IgD-negative memory B cell (primary cell): ENCODE results near the gene NUCB1. TPM values are rescaled to one million over a fixed set of nuclear protein-coding genes. Genes with fewer than 3 reads are reported as not detected.
"Not testable (repeated sequence)": the region's sequence is repeated elsewhere in the genome, so short reads cannot be mapped to it uniquely, and the experiment has no call there.

Source experiments
- H3K27ac Mint-ChIP-seq, 3 donors: one replicate each; pipeline ENCODE4 v1.8.0; 2020 to 2022; ENCODE audit warnings: mild to moderate bottlenecking in 3 of 3, mixed read lengths in 3 of 3, moderate library complexity in 1 of 3
- H3K27me3 Mint-ChIP-seq: one replicate; pipeline ENCODE4 v1.8.0; 2021; ENCODE audit warnings: mixed read lengths
- H3K36me3 Mint-ChIP-seq: one replicate; pipeline ENCODE4 v1.8.0; 2020; ENCODE audit warnings: mild to moderate bottlenecking, mixed read lengths
- H3K4me1 Mint-ChIP-seq, 3 donors: one replicate each; pipeline ENCODE4 v1.8.0; 2020 to 2022; ENCODE audit warnings: mixed read lengths in 3 of 3, mild to moderate bottlenecking in 1 of 3
- H3K4me3 Mint-ChIP-seq, 4 donors: one replicate each; pipeline ENCODE4 v1.8.0; 2020 to 2022; ENCODE audit warnings: mild to moderate bottlenecking in 4 of 4, mixed read lengths in 4 of 4, moderate library complexity in 3 of 4
- H3K9me3 Mint-ChIP-seq, 3 donors: one replicate each; pipeline ENCODE4 v1.8.0; 2020 to 2021; ENCODE audit warnings: mixed read lengths in 3 of 3, mild to moderate bottlenecking in 1 of 3
- polyA plus RNA-seq: library from polyadenylated mRNA; unstranded; fragments of 300-500 nt; fragmentation: Illumina TruSeq; gene quantifications from one replicate; pipeline ENCODE4 v1.2.3, GENCODE V29; 2021

NUCB1 gene
- polyA plus RNA-seq, 1 donor from 2014 or later = 103 TPM

GRCh38 chr19:48881741-48882657 lies 18.1 kb upstream of the NUCB1 start:
- no peaks in the 10 kb centered on the region for H3K9me3 Mint-ChIP-seq
- peaks cover 14 to 29% (median 25%) of the 10 kb centered on the region in 3 donors for H3K4me1 Mint-ChIP-seq
- peaks cover 7% of the 10 kb centered on the region for H3K36me3 Mint-ChIP-seq
- H3K27ac Mint-ChIP-seq = peak overlapping the region in 2 of 3 donors; percentile 46 to 96
- peak overlapping the region in 1 of 4 donors; percentile 74 for H3K4me3 Mint-ChIP-seq
- no peaks in the 10 kb centered on the region for H3K27me3 Mint-ChIP-seq

DNA sequence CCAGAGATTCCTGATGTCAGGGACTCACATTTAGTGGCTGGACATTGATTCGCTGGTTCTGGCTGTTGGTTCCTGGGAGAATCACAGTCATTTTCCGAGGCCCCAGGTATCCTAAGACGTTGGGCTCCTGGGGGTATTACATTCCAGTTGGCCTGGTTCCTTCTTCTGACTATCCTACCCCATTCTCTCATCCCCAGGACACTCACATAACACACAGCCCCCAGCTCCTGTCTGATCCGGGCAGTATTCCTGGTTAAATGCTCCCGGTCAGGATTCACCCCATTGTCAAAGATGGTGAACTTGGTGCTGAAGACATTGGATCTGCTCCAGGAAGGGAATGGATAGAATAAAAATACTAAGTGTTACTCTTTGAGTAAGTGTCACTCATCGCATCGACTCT lies 16.4 kb upstream of the NUCB1 start:
- Mint-ChIP-seq H3K27me3 (no peaks in the 10 kb centered on the region), H3K9me3 (no peaks in the 10 kb centered on the region), H3K36me3 (peaks cover 4% of the 10 kb centered on the region), H3K4me3 (peak overlapping the region in 1 of 4 donors; percentile 32), H3K4me1 (peaks cover 8 to 19% (median 14%) of the 10 kb centered on the region in 3 donors), H3K27ac (peak overlapping the region in 2 of 3 donors; percentile 24 to 79)

DNA sequence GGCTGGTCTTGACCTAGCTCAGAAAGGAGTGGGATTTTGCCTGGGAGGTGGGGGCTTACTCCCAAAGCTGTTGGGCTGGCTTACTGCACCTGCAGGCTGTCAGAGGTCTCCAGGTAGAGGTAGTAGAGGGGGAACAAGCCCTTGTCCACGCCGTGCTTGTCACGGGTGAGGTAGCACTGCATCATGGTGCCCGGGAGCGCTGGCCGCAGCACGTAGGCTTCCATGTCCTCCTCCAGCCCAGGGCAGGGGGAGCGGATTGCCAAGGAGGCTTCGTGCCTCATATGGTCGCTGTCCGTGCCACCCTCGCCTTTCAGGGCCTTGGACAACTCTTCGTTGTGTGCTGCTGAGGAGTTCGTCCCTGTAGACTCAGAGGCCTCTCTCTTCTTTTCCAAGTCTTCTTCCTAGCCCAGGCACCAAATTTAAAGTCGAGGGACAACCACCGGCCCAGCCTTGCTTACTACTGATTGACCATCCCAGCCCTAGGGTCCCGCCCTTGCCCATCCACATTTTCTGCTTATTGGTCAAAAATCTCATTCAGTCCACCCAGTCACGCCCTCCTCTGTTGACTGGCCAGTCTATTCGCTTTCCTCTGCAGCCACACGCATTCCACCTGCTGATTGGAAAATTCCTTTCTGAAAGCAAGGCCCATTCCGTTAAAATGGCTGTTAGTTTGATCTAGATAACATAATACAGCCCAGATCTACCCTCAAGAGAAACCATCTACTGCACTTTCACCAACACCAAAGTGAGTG lies 12.1 kb upstream of the NUCB1 start:
- H3K27ac Mint-ChIP-seq = peak overlapping the region in 1 of 3 donors; percentile 73
- H3K4me1 Mint-ChIP-seq = peaks cover 14 to 24% (median 19%) of the 10 kb centered on the region in 3 donors
- no peaks in the 10 kb centered on the region for H3K9me3 Mint-ChIP-seq
- H3K36me3 Mint-ChIP-seq = peaks cover 2% of the 10 kb centered on the region
- H3K27me3 Mint-ChIP-seq = no peaks in the 10 kb centered on the region
- H3K4me3 Mint-ChIP-seq = no peak overlapping the region

GRCh38 chr19:48889496-48889895 lies 10.6 kb upstream of the NUCB1 start:
- peak overlapping the region in 1 of 4 donors; percentile 4 for H3K4me3 Mint-ChIP-seq
- H3K4me1 Mint-ChIP-seq = peaks cover 10 to 22% (median 19%) of the 10 kb centered on the region in 3 donors
- H3K9me3 Mint-ChIP-seq, H3K27ac Mint-ChIP-seq, H3K27me3 Mint-ChIP-seq, H3K36me3 Mint-ChIP-seq: not testable (repeated sequence)

DNA sequence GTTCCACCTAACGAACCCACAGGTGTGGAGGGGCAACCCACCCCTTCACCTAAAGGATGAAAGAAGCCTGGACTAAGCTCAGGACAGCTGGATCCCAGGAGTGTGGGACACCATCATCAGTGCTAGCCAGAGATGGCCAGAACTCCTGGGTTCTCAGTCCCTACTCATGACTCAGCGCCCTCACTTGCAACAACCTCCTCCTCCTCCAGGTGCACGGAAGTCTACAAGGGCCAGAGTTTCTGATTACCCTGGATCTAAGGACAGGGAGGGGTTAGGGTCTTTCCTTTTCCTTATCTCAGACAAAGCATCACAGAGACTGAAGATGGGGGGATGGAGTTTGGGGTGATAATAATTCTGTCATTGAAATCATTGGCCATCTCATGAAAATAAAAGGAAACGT lies 9.6 kb upstream of the NUCB1 start:
- H3K27ac Mint-ChIP-seq = no peak overlapping the region
- H3K36me3 Mint-ChIP-seq = no peaks in the 10 kb centered on the region
- H3K27me3 Mint-ChIP-seq = peaks cover 9% of the 10 kb centered on the region
- peak overlapping the region in 1 of 4 donors; percentile 88 for H3K4me3 Mint-ChIP-seq
- H3K9me3 Mint-ChIP-seq = no peaks in the 10 kb centered on the region
- peaks cover 15 to 20% (median 19%) of the 10 kb centered on the region in 3 donors for H3K4me1 Mint-ChIP-seq

DNA sequence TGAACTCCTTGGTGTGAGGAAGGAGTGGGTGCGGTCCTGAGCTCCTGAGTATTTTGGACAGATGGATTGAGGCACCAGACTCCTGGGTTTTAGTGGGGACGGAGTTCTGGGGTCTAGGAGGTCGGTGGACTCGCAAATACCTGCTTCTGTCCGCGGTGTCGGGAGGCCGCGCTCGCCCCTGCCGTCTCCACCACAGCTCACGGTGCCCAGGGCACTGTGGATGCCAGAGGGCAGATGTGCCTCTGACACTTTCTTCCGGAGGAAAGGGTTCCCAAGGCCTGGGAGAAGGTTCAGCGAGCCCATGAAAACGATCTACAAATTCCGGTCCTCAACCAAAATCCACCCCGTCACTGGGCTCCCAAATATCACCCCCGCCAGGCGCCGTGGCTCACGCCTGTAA lies 4.9 kb upstream of the NUCB1 start:
- Mint-ChIP-seq H3K27ac (no peak overlapping the region), H3K36me3 (no peaks in the 10 kb centered on the region), H3K27me3 (peaks cover 18% of the 10 kb centered on the region), H3K9me3 (no peaks in the 10 kb centered on the region), H3K4me3 (no peak overlapping the region), H3K4me1 (peaks cover 19 to 20% (median 20%) of the 10 kb centered on the region in 3 donors)

DNA sequence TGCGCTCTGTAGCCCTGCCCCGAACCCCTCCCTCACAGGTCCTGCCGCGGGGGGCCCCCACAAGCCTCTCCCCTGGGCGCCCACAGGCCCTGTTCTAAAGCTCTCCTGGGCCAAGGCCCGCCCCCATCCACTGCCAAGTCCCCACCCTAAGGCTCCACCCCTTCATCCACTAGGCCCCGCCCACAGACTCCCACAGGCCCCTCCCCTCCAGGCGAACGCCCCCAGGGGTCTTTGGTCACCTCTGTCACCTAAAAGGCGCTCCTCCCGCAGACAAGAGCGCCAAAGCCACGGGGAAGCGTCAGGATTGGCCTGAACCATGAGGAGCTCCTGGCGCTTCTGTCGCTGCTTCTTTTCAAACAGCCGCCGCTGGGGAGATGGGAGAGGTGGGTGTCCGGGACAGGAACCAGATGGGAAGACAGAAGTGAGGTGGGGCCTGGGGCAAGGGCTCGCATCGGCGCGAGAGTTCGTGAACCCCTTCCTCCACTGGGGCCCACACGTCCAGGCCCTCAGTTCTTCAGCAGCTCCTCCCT lies 3.9 kb upstream of the NUCB1 start:
- peaks cover 20 to 26% (median 23%) of the 10 kb centered on the region in 3 donors for H3K4me1 Mint-ChIP-seq
- H3K9me3 Mint-ChIP-seq = no peaks in the 10 kb centered on the region
- peaks cover 2% of the 10 kb centered on the region for H3K36me3 Mint-ChIP-seq
- H3K27ac Mint-ChIP-seq = no peak overlapping the region
- peak overlapping the region in 3 of 4 donors; percentile 46 to 88 (median 58) for H3K4me3 Mint-ChIP-seq
- H3K27me3 Mint-ChIP-seq = peaks cover 18% of the 10 kb centered on the region

DNA sequence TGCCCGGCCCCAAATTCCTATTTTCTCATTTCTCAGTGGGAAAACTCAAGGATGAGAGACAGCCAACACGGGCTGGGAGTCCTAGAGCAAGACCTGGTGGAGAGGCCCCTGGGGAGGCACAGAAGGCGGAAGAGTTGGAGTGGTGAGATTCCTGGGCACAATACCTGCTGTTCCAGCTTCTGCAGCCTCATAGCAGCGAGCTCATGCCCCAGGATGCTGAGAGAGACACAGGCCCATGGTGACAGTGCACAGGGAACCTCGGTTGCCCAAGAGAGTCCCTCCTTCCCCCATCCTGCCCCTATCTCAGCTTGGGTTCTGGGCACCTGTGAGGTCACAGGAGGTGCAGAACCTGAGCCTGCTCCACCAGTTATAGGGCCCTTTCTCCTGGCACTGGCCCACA lies 2.9 kb upstream of the NUCB1 start:
- Mint-ChIP-seq H3K27ac (peak overlapping the region in 1 of 3 donors; percentile 19), H3K4me1 (peaks cover 14 to 21% (median 17%) of the 10 kb centered on the region in 3 donors), H3K9me3 (no peaks in the 10 kb centered on the region), H3K36me3 (peaks cover 5% of the 10 kb centered on the region), H3K27me3 (peaks cover 18% of the 10 kb centered on the region), H3K4me3 (peak overlapping the region in 3 of 4 donors; percentile 51 to 60 (median 58))

DNA sequence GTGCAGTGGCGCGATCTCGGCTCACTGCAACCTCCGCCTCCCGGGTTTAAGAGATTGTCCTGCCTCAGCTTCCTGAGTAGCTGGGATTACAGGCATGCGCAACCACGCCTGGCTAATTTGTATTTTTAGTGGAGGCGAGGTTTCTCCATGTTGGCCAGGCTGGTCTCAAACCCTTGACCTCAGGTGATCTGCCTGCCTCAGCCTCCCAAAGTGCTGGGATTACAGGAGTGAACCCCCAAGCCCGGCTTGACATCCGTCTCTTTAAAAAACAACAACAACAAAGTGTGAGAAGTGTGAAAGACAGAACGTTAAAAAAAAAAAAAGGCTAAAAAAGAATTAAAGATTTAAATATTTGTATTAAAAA lies 744 bp upstream of the NUCB1 start:
- H3K4me1 Mint-ChIP-seq = peaks cover 16 to 21% (median 17%) of the 10 kb centered on the region in 3 donors
- H3K27ac Mint-ChIP-seq = not testable (repeated sequence)

DNA sequence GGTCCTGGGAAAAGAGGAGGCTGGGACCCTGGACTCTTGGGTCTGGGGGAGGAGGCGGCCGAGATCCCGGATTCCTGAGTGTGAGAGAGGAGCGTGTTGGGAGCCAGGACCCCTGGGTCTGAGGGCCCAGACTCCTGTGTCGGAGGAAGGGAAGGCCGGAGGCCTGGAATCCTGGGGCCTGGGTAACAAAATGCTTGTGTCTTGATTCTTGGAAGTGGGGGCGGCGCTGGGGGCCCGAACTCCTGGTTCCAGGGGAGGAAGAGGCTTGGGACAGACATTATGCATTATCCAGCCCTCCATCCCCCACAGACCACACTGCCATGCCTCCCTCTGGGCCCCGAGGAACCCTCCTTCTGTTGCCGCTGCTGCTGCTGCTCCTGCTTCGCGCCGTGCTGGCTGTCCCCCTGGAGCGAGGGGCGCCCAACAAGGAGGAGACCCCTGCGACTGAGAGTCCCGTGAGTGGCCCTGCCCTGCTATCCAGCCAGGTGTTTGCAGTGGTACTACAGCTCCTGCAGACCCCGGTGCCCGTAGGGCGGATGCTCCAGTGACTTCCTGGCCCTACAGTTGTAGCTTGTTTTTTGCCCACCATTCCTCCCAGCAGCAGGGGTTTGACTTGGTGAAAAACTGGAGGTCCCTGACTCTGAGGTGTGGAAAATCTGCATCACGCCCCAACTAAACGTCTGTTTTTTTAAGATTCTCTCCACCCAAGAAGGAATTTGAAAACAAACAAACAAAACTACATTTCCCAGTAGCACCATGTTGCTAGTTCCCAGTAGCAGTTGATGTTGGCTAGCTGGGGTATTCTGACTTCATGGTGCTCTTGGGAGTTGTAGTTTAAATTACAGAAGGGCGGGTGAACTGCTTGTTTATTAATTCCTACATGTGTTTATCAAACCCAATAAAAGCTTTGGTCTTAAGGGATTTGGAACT lies 630 bp downstream of the NUCB1 start:
- Mint-ChIP-seq H3K27me3 (peaks cover 7% of the 10 kb centered on the region), H3K4me1 (peaks cover 12 to 21% (median 16%) of the 10 kb centered on the region in 3 donors), H3K9me3 (no peaks in the 10 kb centered on the region), H3K27ac (peak overlapping the region; percentile 64 to 96 (median 92)), H3K4me3 (peak overlapping the region; percentile 94 to 100 (median 99)), H3K36me3 (peaks cover 5% of the 10 kb centered on the region)

More for the DNA sequence above, 744 bp upstream of the NUCB1 start:
- H3K9me3 Mint-ChIP-seq, H3K36me3 Mint-ChIP-seq: not testable (repeated sequence)
- Mint-ChIP-seq H3K27me3 (peaks cover 17% of the 10 kb centered on the region), H3K4me3 (peak overlapping the region; percentile 54 to 99 (median 92))

DNA sequence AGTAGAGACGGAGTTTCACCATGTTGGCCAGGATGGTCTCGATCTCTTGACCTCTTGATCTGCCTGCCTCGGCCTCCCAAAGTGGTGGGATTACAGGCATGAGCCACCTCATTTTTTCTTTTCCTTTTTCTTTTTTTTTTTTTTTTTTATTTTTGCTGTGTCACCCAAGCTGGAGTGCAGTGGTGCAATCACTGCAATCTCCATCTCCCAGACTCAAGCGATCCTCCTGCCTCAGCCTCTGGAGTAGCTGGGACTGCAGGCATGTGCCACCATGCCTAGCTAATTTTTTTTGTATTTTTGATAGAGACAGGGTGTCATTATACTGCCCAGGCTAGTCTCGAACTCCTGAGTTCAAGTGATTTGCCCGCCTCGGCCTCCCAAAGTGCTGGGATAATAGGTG lies 2.2 kb downstream of the NUCB1 start:
- not testable (repeated sequence) for H3K27ac Mint-ChIP-seq, H3K27me3 Mint-ChIP-seq, H3K36me3 Mint-ChIP-seq, H3K9me3 Mint-ChIP-seq
- peaks cover 12 to 17% (median 16%) of the 10 kb centered on the region in 3 donors for H3K4me1 Mint-ChIP-seq
- H3K4me3 Mint-ChIP-seq = peak overlapping the region in 1 of 4 donors; percentile 79

- H3K27me3 Mint-ChIP-seq, H3K27ac Mint-ChIP-seq, H3K9me3 Mint-ChIP-seq, H3K4me3 Mint-ChIP-seq: not testable (repeated sequence)
- H3K36me3 Mint-ChIP-seq = peaks cover 10% of the 10 kb centered on the region
- peaks cover 12 to 17% (median 16%) of the 10 kb centered on the region in 3 donors for H3K4me1 Mint-ChIP-seq
These were observed 3.7 kb downstream of the NUCB1 start for GRCh38 chr19:48903788-48904187.

DNA sequence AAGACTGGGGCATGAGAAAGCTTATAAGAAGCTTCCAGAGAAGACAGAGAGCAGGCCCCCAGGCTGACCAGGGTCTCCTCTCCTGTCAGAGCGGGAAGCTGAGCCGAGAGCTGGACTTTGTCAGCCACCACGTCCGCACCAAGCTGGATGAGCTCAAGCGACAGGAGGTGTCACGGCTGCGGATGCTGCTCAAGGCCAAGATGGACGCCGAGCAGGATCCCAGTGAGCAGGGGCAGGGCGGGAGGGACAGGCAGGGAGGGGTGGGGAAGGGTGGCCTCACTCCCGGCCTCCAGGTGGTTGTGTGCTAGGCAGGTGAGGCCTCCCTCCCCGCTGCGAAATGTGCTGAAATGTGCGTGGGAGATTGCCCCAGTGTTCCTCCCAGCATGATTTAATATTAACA lies 5.6 kb downstream of the NUCB1 start:
- Mint-ChIP-seq H3K27me3 (no peaks in the 10 kb centered on the region), H3K4me1 (peaks cover 6 to 11% (median 10%) of the 10 kb centered on the region in 3 donors), H3K4me3 (no peak overlapping the region), H3K27ac (no peak overlapping the region), H3K9me3 (no peaks in the 10 kb centered on the region), H3K36me3 (peaks cover 10% of the 10 kb centered on the region)

GRCh38 chr19:48906324-48906723 lies 6.2 kb downstream of the NUCB1 start:
- H3K27ac Mint-ChIP-seq = peak overlapping the region in 1 of 3 donors; percentile 74
- H3K27me3 Mint-ChIP-seq = no peaks in the 10 kb centered on the region
- H3K9me3 Mint-ChIP-seq = no peaks in the 10 kb centered on the region

More at GRCh38 chr19:48906324-48906723, 6.2 kb downstream of the NUCB1 start:
- peaks cover 9% of the 10 kb centered on the region for H3K36me3 Mint-ChIP-seq
- peaks cover under 1 to 5% (median 4%) of the 10 kb centered on the region in 3 donors for H3K4me1 Mint-ChIP-seq
- no peak overlapping the region for H3K4me3 Mint-ChIP-seq
